ENCODE measurements around the gene RBL2. TPM values are rescaled to one million over a fixed set of nuclear protein-coding genes. Genes with fewer than 3 reads are reported as not detected.

RBL2 gene
- total and polyA plus RNA-seq, 2 of the 13 experiments (the other 11 are each of a cell fraction or from before 2014, with no cell fraction given) = 41.2 to 60.9 TPM

GRCh38 chr16:53434377-53435065 is at the start of gene RBL2 (continued):
- TF ChIP-seq ZMYM3 (CRISPR knock-in tag; IDR thresholded peaks at IDR 0.05) = peak; percentile 46
- TF ChIP-seq SMAD9 (CRISPR knock-in tag; IDR thresholded peaks at IDR 0.05) = 0 out of 2 replicates have a peak, but pooled peaks have one; percentile 47
- no peak; the same call in 1 of the 2 replicates for TF ChIP-seq ZNF761 (CRISPR knock-in tag; conservative IDR thresholded peaks at IDR 0.05)
- TF ChIP-seq ZNF414 (CRISPR knock-in tag; IDR thresholded peaks at IDR 0.05) = peak; percentile 70; the same call in 1 of the 2 replicates
- TF ChIP-seq ZNF354B (CRISPR knock-in tag; IDR thresholded peaks at IDR 0.05) = no peak
- TF ChIP-seq ERF (CRISPR knock-in tag; IDR thresholded peaks at IDR 0.05) = no peak
- no peak; the same call in 1 of the 2 replicates for TF ChIP-seq LBX2 (CRISPR knock-in tag; IDR thresholded peaks at IDR 0.05; ENCODE audit: borderline replicate concordance)
- TF ChIP-seq NBN (conservative IDR thresholded peaks at IDR 0.05) = no peak
- TF ChIP-seq ZNF720 (CRISPR knock-in tag; IDR thresholded peaks at IDR 0.05) = no peak
- TF ChIP-seq JARID2 (CRISPR knock-in tag; IDR thresholded peaks at IDR 0.05; ENCODE audit: insufficient replicate concordance) = no peak
- TF ChIP-seq XBP1 (CRISPR knock-in tag; IDR thresholded peaks at IDR 0.05) = no peak; the same call in 1 of the 2 replicates
- TF ChIP-seq MNT (IDR thresholded peaks at IDR 0.05) = no peak
- no peak for TF ChIP-seq NR2F6 (IDR thresholded peaks at IDR 0.05)
- TF ChIP-seq NR2F6 (CRISPR knock-in tag; IDR thresholded peaks at IDR 0.05) = no peak
- TF ChIP-seq SNAPC4 (CRISPR knock-in tag; IDR thresholded peaks at IDR 0.05) = no peak
- no peak for TF ChIP-seq POLR2AphosphoS2 (IDR thresholded peaks at IDR 0.05; ENCODE audit: low read depth, low read length)
- no peak for TF ChIP-seq ZMAT5 (CRISPR knock-in tag; IDR thresholded peaks at IDR 0.05; ENCODE audit: borderline replicate concordance, low read depth)
- TF ChIP-seq NFRKB (IDR thresholded peaks at IDR 0.05) = no peak
- no peak for TF ChIP-seq THYN1 (CRISPR knock-in tag; IDR thresholded peaks at IDR 0.05; ENCODE audit: borderline replicate concordance, low read depth)

Measured in HepG2 (cell line).